NCI-H1417 treated with DMSO at 0.1 percent for 48 hours (cell line): ENCODE measurements around the gene LRIG1.

Experiments
- DNase-seq: peaks from one replicate; lab custom pipeline; 2025; lab: John Stamatoyannopoulos, UW

The LRIG1 gene

DNA sequence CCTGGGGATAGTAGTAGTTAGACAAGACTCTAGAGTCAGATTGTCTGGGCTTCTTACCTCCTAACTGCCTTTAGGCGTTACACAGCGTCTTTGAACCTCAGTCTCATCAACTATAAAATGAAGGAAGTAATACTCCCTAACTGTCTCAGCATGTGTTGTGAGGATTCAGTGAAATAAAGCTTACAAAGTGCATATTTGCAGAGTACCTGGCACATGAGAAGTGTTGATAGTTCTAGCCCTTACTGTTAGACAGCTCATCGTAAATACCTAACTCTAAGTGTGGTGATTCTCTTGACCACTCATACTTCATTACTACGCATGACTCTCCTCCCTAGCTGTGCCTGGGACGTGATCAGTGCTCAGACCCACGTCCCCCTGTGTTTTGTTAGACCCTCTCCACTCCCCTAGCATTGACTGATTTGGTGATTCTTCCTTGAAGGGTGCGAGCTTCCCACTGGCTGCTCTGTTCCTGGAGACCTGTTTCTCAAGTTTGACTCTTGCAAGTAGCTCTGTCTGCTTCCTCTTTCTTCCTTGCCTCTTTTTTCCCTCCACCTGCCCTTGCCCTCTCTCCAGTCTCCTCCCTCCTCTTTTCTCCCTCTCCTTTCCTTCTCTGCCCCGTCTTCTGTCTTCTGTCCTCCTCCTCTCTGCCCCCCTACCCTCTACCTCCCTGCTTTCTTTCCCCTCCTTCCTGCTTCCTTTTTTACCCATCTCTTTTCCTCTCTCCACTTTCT lies 155.8 kb downstream of the LRIG1 start:
- no peak for DNase-seq

DNA sequence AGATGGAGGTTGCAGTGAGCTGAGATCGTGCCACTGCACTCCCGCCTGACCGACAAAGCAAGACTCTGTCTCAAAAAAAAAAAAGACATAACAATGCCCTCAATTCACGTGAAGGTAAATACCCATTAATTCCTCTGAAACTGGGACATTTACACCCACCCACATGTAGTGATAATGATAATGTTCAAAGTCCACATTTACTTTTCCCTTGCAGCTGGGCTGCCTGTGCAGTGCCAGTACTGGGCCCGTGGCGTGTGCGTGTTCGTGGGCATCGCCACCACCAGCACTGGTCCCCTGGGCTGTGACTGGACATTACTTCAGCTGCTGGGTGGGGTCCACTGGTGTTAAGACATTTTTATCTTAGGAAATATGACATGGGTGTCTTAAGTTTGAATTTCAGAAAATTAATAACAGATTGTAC lies 156.4 kb downstream of the LRIG1 start:
- no peak for DNase-seq

DNA sequence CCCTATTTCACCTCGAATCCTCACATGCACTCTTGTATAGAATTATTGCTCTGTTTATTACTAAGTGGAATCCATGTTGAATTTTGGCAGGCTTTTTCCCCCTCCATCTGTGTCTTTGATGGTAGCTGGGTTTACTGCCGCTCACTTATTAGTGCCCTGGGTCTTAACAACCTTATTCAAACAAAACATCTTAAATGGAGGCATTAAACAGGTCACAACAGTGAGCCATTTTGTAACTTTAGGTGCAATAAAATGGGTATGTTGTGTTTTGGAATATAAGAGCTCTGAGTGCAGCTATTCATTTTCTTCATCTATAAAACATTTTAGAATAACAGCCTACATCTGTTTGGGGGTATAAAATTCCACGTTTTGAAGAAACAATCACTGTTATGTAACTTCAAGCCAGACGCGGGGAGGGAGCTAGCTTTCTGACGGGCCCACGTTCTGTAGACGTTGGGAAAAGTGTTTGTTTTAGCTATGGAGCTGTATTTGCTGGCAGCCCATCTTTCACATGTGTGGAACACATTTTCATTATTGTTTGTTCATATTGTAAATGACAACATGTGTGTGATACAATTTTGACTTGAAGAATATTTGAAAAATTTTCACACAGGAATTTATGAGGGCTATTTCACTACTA lies 158.0 kb downstream of the LRIG1 start:
- DNase-seq, result no peak

DNA sequence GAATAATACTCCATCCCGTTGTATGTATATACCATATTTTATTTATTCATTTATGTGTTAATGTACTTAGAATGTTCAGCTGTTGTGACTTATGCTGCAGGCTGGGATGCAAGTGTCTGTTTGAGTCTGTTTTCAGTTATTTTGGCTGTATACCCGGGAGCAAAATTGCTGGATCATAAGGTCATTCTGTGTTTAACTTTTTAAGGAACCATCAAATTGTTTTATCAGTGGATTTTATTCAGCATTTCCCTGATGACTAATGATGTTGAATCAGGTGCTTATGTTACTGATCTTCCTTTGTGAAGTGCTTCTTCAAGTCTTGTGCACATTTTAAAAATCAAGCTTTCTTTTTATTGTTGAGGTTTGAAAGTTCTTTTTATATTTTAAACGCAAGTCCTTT lies 161.9 kb downstream of the LRIG1 start:
- DNase-seq, result no peak

DNA sequence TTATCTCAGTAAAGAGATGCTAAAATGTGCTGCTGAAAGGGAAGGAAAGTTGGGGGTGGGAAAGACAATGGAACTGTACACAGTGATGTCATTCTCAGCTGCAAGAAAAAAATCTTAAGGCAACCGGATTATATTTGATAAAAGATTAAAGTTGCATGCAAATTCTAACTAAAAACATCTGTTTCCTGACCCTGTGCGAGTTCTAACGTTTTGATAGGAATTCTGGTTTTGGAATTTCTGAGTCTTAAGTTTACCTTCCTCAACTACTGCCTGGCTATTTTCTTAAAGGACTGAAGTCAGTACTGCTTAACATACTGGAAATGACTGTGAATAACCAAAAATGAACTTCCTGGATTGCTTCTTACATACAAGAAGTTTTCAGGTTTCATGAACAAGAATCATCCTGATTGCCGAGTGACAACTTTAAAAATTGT lies 164.5 kb downstream of the LRIG1 start:
- DNase-seq, result no peak

DNA sequence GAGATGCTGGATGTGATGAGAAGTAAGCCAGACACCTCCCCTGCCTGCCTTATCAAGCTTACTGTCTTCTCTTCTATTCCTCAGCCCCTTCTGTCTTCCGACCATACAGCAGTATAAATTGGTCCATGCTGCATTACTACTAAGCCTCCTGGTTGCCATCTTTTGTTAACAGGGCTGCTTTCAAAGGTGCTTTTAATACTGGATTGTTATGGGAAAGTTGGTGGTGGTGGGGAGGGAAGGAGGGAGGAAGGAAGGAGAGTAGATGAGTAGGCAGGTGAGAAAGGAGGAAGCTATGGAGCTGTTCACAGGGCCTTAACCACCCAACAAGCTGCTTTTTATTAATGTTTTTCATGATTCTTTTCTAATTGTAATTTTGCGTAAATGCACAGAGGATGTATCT lies 165.2 kb downstream of the LRIG1 start:
- DNase-seq, result no peak
